Measurements from ENCODE around the gene ZXDC.

Gene ZXDC

DNA sequence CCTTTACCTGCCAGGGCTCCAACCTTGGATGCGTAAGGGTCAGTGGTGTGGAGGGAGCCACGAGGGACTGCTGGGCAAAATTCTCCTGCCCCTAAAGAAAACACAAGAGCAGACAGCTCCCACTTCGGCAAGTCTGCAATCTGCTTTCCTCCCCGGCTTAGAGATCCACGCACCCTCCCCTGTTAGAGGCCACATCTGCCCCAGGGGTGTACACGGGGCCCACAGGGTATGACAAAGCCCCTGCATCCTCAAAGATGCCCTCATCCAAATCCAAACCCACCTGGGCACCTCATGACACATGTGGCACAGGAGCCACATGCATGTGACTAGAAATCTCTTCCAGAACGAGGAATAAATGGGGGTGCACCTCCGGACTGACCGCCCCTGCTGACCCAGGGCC lies 25.5 kb downstream of the ZXDC start:
- DNase-seq = no peak

- no peak for DNase-seq
Measured at GRCh38 chr3:126449621-126450051, 26.1 kb downstream of the ZXDC start.

- DNase-seq = no peak
Measured at GRCh38 chr3:126448893-126449180, 26.9 kb downstream of the ZXDC start.

GRCh38 chr3:126448136-126448892 lies 27.4 kb downstream of the ZXDC start:
- no peak for DNase-seq

DNA sequence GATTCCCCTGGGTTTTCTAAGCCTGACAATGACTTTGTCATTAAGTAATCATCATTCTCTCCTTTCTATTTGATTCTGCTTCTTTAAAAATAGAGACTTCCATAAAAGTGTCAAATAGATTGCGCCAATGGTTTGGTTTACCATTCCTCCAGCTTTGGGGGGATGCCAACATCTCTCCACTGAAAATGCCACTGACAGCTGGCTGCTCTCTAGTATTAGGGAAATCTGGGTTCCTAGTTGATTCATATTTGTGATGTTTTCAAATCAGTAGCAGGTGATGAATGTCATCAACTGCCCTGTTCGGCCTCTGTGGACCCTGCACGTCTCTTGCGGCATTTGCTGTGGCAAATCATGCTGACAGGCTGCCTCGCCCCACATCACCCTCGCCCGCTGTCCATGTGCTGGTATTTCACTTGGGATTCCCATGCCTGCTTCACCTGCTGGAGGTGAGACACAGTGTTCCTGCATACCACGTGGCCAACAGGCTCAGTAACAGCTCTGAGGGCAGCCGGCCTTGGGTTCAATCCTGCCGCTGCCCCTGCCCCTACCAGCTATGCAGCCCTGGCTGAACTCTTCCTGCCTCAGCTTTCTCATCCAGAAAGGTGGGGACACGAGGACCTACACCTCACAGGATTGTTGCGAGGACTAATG lies 28.1 kb downstream of the ZXDC start:
- DNase-seq = no peak

- DNase-seq = no peak
Measured at GRCh38 chr3:126446791-126447190, 28.9 kb downstream of the ZXDC start.

DNA sequence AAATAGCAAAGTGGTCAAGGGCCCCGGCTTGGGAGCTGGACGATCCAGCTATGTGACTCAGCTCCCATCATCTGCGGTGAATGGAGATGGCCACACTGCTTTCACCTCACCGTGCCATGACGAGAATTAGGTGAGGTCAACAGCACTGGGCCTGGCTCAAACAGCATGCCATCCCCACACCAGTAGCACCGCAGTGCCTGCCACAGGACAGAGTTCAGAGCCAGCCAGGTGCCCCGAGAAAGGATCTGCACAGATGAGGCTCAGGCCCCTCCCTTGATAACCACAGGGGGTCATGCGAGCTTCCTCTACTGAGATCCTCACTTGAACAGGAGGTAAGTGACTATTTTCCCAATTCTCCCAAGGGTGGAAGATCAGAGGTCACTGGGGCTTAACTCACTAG lies 29.4 kb downstream of the ZXDC start:
- no peak for DNase-seq

DNA sequence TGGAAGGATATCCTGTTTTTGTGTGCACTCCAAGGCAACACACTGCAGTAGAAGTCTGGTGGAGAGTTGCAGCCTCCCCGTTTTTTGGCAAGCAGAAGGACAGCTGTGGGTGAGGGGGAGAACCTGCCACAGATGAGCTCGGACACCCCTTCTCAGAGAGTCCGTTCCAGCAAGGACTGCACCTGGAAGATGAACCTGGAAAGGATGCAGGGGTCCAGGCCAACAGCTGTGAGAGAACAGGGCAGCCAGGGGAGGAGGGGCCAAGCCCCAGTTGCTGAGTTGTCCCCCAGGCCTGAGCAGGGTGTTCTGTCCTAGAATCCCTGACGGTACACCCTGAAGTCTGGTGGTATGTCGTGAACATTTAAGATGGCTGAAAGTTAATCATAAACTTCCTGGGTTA lies 30.2 kb downstream of the ZXDC start:
- no peak for DNase-seq

GRCh38 chr3:126442856-126443242 lies 32.8 kb downstream of the ZXDC start:
- DNase-seq = no peak

DNA sequence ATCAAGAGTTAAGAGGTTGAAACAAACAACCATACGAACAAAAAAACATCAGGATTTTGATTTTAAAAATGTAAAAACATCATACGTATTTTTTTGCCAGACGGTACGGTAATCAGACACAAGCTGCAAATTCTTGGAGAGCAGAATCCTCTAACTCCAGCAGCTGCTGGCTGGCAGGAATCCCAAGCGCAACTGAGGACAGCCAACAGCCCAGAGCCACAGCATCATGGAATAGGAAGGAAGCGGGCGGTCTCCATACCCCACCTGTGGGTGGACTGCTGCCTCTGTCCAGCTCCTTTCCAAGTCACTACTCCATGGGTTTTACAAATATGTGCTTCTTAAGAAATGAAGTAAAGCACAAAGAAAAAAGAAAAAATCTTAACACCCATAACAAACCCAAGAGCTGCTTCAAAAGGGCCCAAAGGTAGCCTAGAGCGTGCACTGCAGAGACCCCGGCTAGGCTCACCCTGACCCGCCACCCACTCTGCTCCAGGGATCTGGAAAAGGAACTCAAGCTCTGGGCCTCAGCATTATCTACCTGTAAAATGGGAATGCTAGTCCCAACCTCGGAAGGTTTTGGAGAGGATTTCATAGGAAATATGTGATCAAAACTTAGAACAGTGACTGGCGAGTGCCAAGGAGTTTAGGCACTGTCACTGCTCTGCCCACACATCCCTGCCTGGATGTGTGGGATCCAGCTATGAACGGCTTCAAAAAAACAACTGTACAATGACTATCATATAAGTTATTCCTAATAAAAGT lies 33.4 kb downstream of the ZXDC start:
- DNase-seq = no peak

DNA sequence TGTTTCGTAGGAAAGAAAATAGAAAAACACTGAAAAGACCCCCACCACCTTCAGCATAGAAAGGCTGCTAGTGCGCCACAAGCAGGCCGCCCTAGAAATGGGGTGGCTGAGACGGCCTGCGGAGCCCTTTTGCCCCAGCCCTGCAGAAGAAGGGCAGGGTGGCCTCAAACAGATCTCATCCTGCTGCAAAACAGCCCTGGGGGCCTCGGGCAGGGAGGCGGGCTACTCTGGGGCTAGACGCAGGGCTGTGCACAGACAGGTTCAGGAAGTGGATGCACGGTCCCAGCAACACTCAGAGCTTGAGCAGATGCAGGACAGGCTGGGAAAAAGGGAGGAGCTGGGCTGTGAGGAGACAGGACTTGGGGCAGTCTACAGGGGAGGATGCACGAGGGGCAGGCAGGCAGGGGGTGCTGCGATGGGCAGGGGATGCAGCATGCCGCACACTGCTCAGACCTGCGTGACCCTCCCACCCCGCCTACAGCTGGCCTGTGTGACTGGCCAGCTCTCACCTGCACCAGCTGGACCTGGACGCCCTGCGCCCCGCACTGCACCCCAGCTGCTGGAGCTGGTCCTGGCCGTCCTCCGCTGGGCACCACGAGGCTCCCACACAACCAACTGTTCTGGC lies 34.3 kb downstream of the ZXDC start:
- DNase-seq = no peak

GRCh38 chr3:126440709-126440995 lies 35.0 kb downstream of the ZXDC start:
- DNase-seq = no peak

DNA sequence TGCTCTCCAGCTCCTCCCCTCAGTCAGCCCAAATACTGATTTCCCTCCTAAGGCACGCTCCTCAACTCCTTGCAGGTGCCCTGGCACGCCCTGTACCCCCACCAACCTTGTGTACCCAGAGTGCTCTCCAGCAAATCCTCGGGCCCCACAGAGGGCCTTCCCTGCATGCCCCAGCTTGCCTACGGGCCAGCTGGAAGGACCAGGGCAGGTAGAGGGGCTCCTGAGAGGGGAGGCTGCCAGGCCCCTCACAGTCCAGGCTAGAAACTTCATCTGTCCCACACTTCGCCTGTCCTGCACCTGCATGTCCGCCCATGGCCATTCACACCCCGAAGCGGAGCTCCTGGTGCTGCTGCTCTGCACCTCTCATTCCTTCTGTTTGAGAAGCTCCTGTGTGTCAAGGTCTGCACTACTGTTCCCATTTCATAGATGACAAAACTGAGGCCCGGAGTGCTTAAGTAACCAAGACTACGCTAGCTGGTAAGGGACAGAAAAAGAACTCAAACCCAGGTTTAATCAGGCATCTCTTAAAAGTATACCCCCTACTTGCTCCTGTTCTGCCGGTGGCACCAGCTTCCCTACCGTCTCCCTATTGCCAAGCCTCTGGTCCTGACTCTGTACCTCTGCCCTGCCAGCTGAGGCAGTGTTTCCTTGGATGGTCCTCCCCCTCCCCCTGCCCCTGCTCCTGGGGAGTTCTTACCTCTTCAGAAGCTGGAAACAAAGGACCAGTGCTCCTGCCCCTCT lies 35.6 kb downstream of the ZXDC start:
- DNase-seq = no peak

DNA sequence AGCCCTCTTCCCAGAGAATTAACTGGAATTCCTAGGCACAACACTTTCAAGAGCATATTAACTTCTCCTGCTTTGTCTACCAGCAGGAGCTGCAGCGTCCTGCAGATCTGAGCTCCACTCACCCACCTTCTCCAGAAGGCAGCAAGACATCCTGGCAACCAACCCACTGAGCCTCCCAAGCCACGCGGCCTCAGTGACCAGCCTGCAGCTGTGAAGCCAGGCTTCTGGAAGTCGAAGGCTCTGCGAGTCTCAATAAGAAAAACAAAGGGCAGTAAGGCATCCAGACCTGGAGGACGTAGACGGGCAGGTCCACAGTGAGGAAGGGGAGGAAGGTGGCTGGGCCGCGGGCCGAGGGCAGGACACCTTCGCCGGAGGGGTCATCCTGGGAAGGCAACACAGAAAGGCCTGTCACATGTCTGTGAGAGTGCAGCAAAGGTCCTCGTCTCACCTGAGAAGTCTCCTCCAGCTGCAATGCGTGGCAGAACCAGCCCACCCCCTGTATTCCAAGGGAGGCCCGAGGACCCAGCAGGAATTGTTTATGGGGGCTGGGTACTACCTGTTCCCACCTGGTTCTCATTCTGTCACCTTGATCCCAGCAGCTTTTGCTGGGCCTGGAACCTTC lies 36.2 kb downstream of the ZXDC start:
- no peak for DNase-seq

DNA sequence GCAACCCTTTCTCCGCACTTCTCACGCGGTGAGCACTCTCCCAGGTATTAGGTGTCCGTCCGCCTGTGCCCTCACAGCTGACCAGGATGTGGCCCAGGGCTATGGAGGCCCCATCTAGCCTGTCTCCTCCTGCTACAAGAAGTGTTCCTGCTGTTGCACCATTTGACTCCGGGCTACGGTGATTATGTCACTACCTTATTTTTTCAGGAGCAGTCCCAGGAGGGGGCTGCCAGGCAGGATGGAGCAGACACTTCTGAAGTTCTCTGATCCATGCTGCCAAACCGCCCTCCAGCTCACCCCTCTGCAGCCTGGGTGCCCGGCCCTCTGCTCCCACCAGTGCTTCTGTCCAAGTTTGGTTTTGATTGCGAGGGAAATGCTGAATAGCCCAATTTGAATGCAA lies 36.9 kb downstream of the ZXDC start:
- DNase-seq = no peak

GRCh38 chr3:126438186-126438585 lies 37.5 kb downstream of the ZXDC start:
- no peak for DNase-seq

DNA sequence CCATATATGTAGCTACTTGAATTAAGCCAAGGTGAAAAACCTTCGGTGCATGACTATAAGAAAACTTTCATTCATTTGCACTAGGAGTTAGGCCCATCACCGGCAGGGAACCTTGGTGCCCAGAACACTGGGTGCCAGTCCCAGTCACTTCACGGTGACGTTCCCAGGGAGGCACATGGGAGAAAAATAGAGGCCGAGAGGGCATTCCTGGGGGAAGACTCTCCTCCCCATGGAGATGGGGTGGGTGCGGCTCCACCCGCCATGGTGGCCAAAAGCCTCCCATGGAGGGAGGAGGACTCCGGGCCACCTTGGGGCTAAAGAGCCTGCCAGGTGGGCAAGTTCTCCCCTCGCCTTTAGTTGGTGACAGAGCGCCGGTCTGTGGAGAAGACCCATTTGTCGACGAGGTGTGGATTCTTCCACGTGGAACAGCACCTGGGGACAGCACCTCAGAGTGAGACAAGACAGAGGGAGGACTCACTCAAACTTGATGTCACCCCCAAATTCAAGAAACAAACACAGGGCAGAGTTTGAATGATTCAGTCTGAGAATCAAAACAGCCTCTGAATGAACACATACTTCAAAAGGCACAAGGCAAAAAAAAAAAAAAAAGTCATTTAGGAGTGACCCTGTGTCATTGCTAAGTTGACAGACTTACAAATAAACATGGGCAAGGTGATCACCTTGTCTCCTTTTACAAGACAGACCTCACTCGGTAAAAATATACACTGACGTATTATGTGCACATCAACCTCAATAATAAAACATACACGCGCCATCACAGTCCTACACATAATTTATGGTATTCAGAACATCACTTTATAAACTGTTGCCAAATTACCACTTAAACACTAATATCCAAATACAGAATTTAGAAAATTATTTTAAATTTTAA lies 38.6 kb downstream of the ZXDC start:
- DNase-seq = no peak

GRCh38 chr3:126435456-126436315 lies 40.0 kb downstream of the ZXDC start:
- DNase-seq = no peak

GRCh38 chr3:126434931-126435411 lies 40.7 kb downstream of the ZXDC start:
- DNase-seq = no peak

DNA sequence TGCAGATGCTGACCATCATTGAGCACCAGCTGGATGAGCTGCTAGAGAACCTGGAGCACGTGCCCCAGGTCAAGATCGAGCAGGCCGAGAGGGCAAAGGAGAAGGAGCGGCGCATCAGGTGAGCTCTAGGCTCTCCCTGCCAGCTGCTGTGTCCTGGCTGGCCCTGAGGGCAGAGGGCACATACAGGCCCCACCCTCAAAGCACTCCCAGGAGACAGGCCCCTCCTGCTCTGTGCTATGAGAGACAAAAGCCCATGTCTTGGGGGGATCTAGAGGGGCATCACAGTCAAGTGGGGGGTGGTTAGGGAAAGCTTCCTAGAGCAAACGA lies 41.5 kb downstream of the ZXDC start:
- no peak for DNase-seq

Measured in Kasumi-1 (cell line).